ENCODE measurements around the gene APLN.

Gene APLN

GRCh38 chrX:129654652-129655546, at the start of gene APLN:
Gene APLN, minus strand, starts transcription at chrX:129654956. Its CDS starts 326 bp downstream, at chrX:129654630.
- DNase-seq (ENCODE audit: low spot score): peak; percentile 47

GRCh38 chrX:129704491-129704890, 49.7 kb upstream of the APLN start:
- no peak for DNase-seq (ENCODE audit: low spot score)

- peak; percentile 18 for DNase-seq (ENCODE audit: low spot score)
Measured at GRCh38 chrX:129701624-129702069, 46.9 kb upstream of the APLN start.

GRCh38 chrX:129700536-129700935, 45.8 kb upstream of the APLN start:
- no peak for DNase-seq (ENCODE audit: low spot score)

- no peak for DNase-seq (ENCODE audit: low spot score)
Measured at GRCh38 chrX:129698150-129698549, 43.4 kb upstream of the APLN start.

GRCh38 chrX:129697204-129697829, 42.6 kb upstream of the APLN start:
- DNase-seq (ENCODE audit: low spot score): no peak

GRCh38 chrX:129696463-129697155, 41.9 kb upstream of the APLN start:
- DNase-seq (ENCODE audit: low spot score): no peak

GRCh38 chrX:129695937-129696336, 41.2 kb upstream of the APLN start:
- no peak for DNase-seq (ENCODE audit: low spot score)

GRCh38 chrX:129695535-129695934, 40.8 kb upstream of the APLN start:
- DNase-seq (ENCODE audit: low spot score): no peak

GRCh38 chrX:129694805-129695204, 40.0 kb upstream of the APLN start:
- DNase-seq (ENCODE audit: low spot score): no peak

GRCh38 chrX:129693354-129693753, 38.6 kb upstream of the APLN start:
- no peak for DNase-seq (ENCODE audit: low spot score)

- no peak for DNase-seq (ENCODE audit: low spot score)
Measured at GRCh38 chrX:129690435-129690834, 35.7 kb upstream of the APLN start.

GRCh38 chrX:129689796-129690195, 35.0 kb upstream of the APLN start:
- DNase-seq (ENCODE audit: low spot score): no peak

- DNase-seq (ENCODE audit: low spot score): no peak
Measured at GRCh38 chrX:129688097-129688496, 33.3 kb upstream of the APLN start.

GRCh38 chrX:129686422-129686948, 31.7 kb upstream of the APLN start:
- DNase-seq (ENCODE audit: low spot score): peak; percentile 28

- no peak for DNase-seq (ENCODE audit: low spot score)
Measured at GRCh38 chrX:129682979-129683378, 28.2 kb upstream of the APLN start.

- DNase-seq (ENCODE audit: low spot score): no peak
Measured at GRCh38 chrX:129679901-129680300, 25.1 kb upstream of the APLN start.

GRCh38 chrX:129678614-129679195, 23.9 kb upstream of the APLN start:
- DNase-seq (ENCODE audit: low spot score): peak; percentile 13

GRCh38 chrX:129667412-129667811, 12.7 kb upstream of the APLN start:
- no peak for DNase-seq (ENCODE audit: low spot score)

GRCh38 chrX:129665916-129666644, 11.3 kb upstream of the APLN start:
- DNase-seq (ENCODE audit: low spot score): no peak

- no peak for DNase-seq (ENCODE audit: low spot score)
Measured at GRCh38 chrX:129663171-129663570, 8.4 kb upstream of the APLN start.
